KOPT-K1 (cell line): ENCODE measurements around the gene TSC22D2.

Experiments
- H3K27ac ChIP-seq: fragments of 200-600 bp; sonication (generic); 2 replicates; pipeline ENCODE4 v1.5.1; 2016; ENCODE audit warnings: antibody characterized with exemption, mild to moderate bottlenecking, low read depth, low read length; ENCODE audit not compliant: poor library complexity, severe bottlenecking
- H3K36me3 ChIP-seq: fragments of 200-600 bp; sonication (generic); 2 replicates; pipeline ENCODE4 v1.5.1; 2017; ENCODE audit warnings: antibody characterized with exemption, mild to moderate bottlenecking, low read length, moderate library complexity; ENCODE audit not compliant: insufficient read depth
- H3K9me3 ChIP-seq: fragments of 200-600 bp; sonication (generic); 2 replicates; pipeline ENCODE4 v1.5.1; 2017; ENCODE audit warnings: antibody characterized with exemption, low read length, mild to moderate bottlenecking; ENCODE audit not compliant: insufficient read depth, poor library complexity, severe bottlenecking

Gene TSC22D2

DNA sequence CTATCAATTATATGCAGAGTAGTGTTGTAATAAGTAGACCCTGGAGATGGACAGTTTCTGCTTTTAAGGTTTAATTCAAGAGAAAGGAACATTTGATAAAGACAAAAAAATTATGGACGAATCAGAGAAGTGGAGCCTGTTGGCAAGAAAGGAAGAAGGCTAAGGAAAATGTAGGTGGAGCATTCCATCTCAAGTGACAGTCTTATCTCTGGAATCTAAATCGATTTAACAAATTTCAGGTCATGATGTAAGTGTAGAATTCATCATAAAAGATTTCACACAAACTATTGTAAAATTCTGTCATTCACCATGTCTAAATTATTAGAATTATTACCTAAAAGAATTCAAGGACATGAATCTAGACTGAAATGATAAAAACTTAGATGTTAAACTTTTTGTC, 36.3 kb downstream of the TSC22D2 start:
- Histone ChIP-seq H3K9me3 (no peaks in the 10 kb centered on the region), H3K36me3 (0 out of 2 replicates have a peak, but pooled peaks cover 7% of the 10 kb centered on the region), H3K27ac (no peak overlapping the region)

DNA sequence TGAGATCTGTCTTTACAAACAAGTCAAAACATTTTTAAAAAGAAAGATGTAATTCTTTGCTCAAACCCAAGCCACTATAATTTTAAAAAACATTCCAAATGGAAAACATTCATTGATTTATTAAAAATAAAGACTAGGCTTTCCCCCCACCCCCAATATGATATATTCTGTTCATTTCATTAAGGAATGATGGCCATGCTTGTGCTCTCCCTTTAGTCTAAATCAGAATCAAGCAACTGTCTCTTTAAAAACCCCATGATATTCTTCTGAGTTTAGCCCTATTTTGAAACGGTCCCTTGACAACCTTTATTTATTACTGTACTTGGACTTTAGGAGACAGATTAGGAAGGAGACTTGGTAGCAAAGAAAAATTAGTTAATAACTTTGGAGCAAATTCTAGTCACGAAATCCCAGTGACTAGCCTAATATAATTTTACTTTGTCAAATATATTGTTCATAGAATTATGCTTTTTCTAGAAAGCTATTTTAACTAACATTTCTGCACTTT, 38.4 kb downstream of the TSC22D2 start:
- Histone ChIP-seq H3K36me3 (0 out of 2 replicates have a peak, but pooled peaks cover 4% of the 10 kb centered on the region), H3K27ac (no peak overlapping the region)

DNA sequence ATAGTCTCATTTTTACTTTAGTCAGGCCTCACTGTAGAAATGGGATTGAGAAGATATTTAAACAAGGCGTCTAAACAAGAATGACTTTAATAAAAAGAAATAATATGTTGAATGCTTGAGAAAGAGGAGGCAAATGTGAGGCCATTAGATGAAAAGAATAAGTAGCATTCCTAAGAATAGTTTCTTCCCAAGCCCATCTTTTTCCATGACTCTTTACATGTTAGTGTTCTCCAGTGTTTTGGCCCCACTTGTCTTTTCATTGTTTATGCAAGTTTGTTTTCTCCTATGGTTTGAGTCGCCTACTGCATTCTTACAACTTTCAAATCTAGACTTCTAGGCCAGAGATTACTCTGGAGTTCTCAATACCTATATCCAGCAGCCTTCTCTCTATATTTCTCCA, 39.0 kb downstream of the TSC22D2 start:
- Histone ChIP-seq H3K9me3 (no peaks in the 10 kb centered on the region), H3K27ac (no peak overlapping the region), H3K36me3 (no peaks in the 10 kb centered on the region)

More for the DNA sequence above, 38.4 kb downstream of the TSC22D2 start:
- H3K9me3 ChIP-seq, result no peaks in the 10 kb centered on the region

DNA sequence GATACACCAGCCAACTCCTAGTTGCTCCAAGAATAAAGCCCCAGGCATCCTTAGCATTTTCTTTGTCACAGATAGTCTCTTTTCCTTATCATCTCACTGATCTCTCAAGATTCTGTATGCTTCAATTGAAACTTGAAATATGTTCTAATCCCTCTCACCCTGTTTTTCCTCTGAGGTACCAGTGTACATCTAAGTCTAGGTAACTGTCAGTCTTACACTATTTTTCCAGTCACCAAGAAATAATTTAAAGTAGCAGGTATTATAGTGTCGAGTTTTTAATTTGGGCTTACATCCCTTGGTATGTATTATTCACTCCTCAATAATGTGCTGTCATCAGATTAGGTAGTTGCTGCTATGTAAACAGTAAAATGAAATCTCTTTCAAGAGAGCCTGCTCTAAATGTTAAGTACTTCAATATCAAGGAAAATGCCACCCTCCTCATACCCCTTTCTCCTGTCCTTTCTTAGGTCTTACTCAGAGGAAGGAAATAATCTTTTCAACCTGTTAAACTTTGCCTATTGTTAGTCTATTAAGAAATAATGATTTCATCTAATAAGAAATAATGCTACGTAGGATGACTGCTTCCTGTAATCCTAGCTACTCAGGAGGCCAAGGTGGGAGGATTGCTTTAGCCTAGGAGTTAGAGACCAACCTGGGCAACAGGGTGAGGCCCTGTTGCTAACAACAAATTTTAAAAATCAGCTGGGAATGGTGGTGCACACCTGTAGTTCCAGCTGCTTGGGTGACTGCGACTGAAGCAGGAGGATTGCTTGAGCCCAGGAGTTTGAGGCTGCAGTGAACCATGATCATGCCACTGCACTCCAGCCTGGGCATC, 39.8 kb downstream of the TSC22D2 start:
- Histone ChIP-seq H3K27ac (no peak overlapping the region), H3K36me3 (no peaks in the 10 kb centered on the region), H3K9me3 (no peaks in the 10 kb centered on the region)

DNA sequence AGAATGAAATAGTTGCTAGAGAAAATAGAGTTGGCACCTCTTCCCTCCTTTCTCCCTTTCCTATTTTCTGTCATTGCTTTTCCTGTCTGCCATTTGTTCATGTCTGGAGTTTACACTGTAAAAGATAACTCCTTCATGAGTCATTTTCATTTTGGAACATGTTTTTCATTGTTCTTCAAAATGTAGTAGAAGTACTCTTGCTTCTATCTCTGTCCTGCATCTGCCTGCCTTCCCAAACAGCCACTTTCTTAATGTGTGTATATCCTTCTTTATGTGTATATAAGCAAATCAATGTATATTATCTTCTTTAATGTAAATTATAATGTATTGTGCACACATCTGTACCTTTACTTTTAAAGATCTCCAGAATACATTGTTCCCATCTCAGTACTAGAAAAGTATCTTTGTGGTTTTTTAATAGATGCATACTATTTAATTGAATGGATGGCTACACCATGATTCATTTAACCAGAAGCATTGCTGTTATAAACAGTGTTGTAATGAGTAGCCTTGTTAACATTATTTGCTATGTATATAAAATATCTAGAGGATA, 41.1 kb downstream of the TSC22D2 start:
- H3K27ac ChIP-seq, result no peak overlapping the region
- H3K9me3 ChIP-seq, result no peaks in the 10 kb centered on the region
- no peaks in the 10 kb centered on the region for H3K36me3 ChIP-seq

DNA sequence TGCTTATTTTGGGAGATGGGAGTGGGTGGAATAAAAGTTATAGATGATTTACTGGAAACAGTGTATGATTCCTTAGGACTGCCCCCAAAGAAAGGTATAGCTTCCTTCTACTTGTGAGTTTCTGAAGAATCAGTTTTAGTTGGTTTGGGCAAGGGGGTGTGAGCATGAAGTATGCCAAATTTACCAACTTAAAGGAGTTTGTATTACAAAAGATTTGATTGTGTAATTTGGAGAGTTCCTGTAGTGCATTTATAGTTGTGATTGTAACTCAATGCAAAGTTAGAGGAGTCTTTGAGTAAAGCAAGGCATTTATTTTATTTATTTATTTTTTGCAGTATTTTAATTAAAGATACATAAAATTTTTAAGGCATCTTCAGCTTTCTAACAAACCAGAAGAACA, 42.8 kb downstream of the TSC22D2 start:
- Histone ChIP-seq H3K36me3 (no peaks in the 10 kb centered on the region), H3K27ac (no peak overlapping the region), H3K9me3 (no peaks in the 10 kb centered on the region)

DNA sequence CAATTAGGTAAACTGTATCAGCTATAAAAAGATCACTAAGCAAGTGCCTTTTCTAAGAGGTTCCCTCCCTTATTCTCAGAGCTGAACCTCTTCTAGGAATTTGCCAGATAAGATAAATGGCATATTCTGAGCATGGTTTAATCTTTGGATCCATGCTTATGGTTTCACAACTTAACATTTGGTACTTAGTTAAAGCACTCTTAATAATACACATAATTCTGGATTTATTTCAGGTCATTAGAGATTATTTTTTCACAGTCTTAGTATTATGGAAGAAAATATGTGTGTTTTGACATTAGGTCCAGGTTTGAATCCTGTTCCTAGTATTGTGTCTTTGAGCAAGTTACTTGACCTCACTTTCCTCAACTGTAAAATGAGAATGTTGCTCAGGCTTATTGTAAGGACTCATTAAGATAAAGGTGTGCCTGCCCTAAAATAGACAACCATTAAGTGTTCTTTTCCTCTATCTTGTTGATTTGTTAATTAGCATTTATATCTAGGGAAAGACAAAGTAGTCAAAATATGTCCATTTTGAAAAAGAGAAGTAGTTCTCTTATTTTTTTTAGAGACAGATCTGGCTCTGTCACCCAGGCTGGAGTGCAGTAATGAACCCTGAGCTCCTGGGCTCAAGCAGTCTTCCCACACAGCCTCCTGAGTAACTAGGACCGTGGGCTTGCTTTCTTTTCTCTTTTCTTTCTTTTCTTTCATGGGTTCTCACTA, 43.4 kb downstream of the TSC22D2 start:
- Histone ChIP-seq H3K9me3 (no peaks in the 10 kb centered on the region), H3K36me3 (no peaks in the 10 kb centered on the region), H3K27ac (no peak overlapping the region)

DNA sequence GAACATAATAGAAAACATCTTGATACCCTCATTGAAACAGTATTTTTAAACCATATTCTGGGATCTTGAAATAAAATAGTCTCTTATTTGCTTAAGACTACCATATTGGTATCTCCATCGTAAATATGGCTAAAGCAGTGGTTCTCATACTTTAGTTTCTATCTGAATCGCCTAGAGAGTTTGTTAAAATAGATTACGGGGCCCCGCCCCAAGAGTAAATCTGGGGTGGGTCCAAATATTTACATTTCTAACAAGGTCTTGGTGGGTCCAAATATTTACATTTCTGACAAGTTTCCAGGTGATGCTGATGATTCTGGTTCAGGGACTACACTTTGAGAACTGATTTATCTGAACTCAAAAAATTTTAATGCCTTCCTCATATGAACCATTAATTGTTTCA, 45.3 kb downstream of the TSC22D2 start:
- no peaks in the 10 kb centered on the region for H3K9me3 ChIP-seq
- H3K27ac ChIP-seq, result no peak overlapping the region
- peaks cover 11% of the 10 kb centered on the region for H3K36me3 ChIP-seq

DNA sequence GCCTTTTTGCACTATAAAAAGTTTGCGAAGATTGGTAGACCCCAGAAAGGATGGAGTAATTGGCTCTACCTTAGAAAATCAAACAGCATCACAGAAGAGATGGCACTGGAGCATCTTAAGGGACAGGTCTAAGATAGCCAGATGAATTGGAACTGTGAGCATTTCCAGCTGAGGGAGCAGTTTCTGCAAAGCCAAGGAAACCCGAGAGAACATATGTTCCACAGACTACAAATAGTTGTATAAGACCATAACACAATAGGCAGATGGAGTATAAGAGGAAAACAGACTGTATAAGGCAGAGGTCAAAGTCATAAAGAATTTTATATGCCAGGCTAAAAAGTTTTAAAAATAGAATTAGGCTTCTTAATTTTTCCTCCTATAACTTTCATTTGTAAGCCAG, 46.0 kb downstream of the TSC22D2 start:
- Histone ChIP-seq H3K9me3 (no peaks in the 10 kb centered on the region), H3K27ac (no peak overlapping the region), H3K36me3 (peaks cover 18% of the 10 kb centered on the region)

DNA sequence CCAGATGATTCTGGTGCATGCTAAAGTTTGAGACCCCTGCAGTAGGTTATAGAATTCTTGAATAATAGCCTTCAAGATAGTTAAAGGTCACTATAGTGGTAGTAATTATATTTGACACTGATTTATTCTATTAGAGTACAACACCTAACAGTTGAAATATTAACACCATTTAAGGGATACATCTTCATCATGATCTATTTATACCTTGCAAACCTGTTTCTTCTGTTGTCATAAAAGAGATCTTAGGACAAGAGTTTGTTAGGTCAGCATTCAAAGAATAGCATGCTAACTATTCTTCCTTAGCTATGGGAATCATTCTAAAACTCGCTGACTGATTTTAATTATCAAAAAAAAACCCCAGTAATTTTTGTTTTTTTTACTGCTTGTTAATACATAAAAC, 46.5 kb downstream of the TSC22D2 start:
- H3K9me3 ChIP-seq, result no peaks in the 10 kb centered on the region
- no peak overlapping the region for H3K27ac ChIP-seq
- H3K36me3 ChIP-seq, result peaks cover 24% of the 10 kb centered on the region

DNA sequence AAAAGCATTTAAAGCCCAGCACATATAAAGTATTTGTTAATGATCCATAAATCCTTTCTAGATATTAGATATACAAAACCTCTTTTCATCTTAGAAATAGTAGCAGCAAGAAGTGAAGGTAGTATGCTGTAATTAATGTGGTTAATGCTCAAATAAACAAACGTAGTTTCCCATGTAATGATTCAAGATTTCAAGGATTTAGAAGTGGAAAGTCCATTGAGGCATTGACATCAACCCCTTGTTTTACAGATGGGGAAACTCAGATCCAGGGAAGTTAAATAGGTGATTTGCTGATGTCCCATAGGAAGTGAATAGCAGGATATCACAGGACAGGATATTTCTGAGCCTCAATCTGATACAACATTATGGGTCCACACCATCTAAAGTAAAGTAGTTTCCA, 47.2 kb downstream of the TSC22D2 start:
- Histone ChIP-seq H3K9me3 (no peaks in the 10 kb centered on the region), H3K27ac (no peak overlapping the region), H3K36me3 (peaks cover 25% of the 10 kb centered on the region)

DNA sequence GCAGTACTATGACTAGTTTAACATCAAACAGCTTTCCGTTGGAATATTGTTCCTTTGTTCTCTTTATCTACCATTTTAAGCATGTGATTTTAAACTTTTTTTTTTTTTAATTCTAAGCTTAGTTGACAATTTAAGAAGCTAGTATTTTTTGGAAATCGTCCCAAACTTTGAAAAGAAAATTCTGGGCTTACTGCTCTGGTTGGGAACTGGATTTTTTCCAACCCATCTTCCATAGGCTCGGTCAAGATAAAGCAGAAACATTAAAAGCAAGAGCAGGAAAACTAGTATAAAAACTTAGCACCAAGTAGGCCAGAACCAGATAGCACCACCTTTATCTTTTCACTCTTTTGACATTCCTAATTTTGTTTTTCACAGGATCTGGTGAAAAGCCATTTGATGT, 49.9 kb downstream of the TSC22D2 start:
- H3K36me3 ChIP-seq, result peaks cover 25% of the 10 kb centered on the region
- no peaks in the 10 kb centered on the region for H3K9me3 ChIP-seq
- H3K27ac ChIP-seq, result no peak overlapping the region

DNA sequence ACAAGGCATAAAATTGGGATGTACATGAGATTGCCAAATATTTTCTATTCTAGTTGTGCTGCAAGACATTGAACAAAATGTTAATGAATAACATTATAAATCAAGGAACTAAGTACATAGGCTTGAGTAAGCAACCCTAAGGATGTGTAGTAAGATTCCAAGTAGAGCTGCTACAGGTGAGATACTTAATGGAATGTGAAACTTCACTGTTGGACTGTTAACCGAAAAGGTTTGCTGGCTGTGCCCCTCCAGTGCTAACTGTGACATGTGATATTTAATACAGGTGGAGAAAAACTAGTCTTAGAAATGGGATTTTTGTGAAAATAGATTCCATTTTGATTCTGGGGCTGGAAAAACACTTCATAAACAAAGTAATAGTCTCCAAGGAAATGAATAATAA, 52.4 kb downstream of the TSC22D2 start:
- H3K9me3 ChIP-seq, result no peaks in the 10 kb centered on the region
- H3K27ac ChIP-seq, result no peak overlapping the region
- peaks cover 25% of the 10 kb centered on the region for H3K36me3 ChIP-seq

DNA sequence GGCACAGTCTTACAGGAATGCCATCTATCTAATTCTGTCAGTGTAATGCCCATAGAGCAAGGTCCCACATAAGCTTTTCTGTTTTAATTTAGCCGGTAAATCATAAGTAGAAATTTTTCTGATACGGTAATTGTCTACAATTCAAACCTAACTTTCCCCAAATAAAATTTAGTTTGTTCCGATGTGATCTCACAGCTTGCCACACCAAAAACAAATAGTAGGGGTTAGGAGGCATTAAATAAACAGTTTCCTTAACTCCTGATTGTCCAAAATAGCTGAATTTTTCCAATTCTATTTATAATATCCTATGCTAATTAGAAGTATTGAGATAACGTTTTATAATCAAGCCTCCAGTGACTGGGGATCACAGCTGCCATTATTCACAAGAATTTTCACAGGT, 53.3 kb downstream of the TSC22D2 start:
- peaks cover 25% of the 10 kb centered on the region for H3K36me3 ChIP-seq
- no peak overlapping the region for H3K27ac ChIP-seq
- H3K9me3 ChIP-seq, result no peaks in the 10 kb centered on the region

DNA sequence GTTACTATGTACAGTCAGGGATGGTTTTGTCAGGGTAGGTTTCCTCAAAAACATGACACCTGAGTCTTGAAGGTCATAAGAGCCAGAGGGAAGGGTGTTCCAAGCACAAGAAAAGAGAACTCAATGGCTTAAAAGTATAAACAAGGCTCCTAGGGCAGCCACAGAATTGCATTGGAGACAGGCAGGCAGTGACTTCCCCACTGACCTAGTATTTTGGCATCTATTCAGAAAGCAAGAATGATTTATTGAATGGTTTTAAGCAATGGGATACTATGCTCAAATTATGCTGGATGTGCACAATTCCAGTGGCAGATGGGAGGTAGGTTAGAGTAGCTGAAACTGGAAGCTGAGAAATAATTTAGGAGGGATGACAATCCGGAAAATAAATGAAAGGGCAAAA, 54.0 kb downstream of the TSC22D2 start:
- Histone ChIP-seq H3K9me3 (no peaks in the 10 kb centered on the region), H3K36me3 (peaks cover 25% of the 10 kb centered on the region), H3K27ac (no peak overlapping the region)
